Loucy (cell line): ENCODE measurements around the gene HIGD1A.

Experiments used
- H2AFZ ChIP-seq: fragments of 200-600 bp; sonication (generic); 2 replicates; pipeline ENCODE4 v1.6.0; 2016; ENCODE audit warnings: antibody characterized with exemption, mild to moderate bottlenecking, low read length, moderate library complexity
- H3F3A ChIP-seq: fragments of 200-600 bp; 2 replicates; pipeline ENCODE4 v1.6.0; 2016; ENCODE audit warnings: antibody characterized with exemption, low read depth, mild to moderate bottlenecking
- H3K27me3 ChIP-seq: fragments of 200-600 bp; sonication (generic); 2 replicates; pipeline ENCODE4 v1.6.1; 2014; ENCODE audit warnings: low read length, mild to moderate bottlenecking; ENCODE audit not compliant: insufficient read depth, poor library complexity, severe bottlenecking
- H3K36me3 ChIP-seq: fragments of 200-600 bp; sonication (generic); 2 replicates; pipeline ENCODE4 v1.6.1; 2016; ENCODE audit warnings: low read length; ENCODE audit not compliant: insufficient read depth
- H3K4me1 ChIP-seq: fragments of 200-600 bp; sonication (generic); 2 replicates; pipeline ENCODE4 v1.5.1; 2014; ENCODE audit warnings: low read length, mild to moderate bottlenecking; ENCODE audit not compliant: insufficient read depth, poor library complexity, severe bottlenecking
- H3K4me2 ChIP-seq: fragments of 200-600 bp; sonication (generic); 2 replicates; pipeline ENCODE4 v1.6.0; 2014; ENCODE audit warnings: antibody characterized with exemption, low read length, low read depth, mild to moderate bottlenecking; ENCODE audit not compliant: poor library complexity, severe bottlenecking
- H3K4me3 ChIP-seq: fragments of 200-600 bp; sonication (generic); 2 replicates; pipeline ENCODE4 v1.5.1; 2014; ENCODE audit warnings: low read length, mild to moderate bottlenecking, mixed read lengths; ENCODE audit not compliant: poor library complexity, severe bottlenecking
- H3K79me2 ChIP-seq: fragments of 200-600 bp; sonication (generic); 2 replicates; pipeline ENCODE4 v1.6.1; 2014; ENCODE audit warnings: low read length; ENCODE audit not compliant: insufficient read depth
- H3K9ac ChIP-seq: fragments of 200-600 bp; sonication (generic); 2 replicates; pipeline ENCODE4 v1.6.0; 2014; ENCODE audit warnings: mild to moderate bottlenecking, low read depth, low read length, moderate library complexity; ENCODE audit not compliant: poor library complexity, severe bottlenecking
- H3K9me2 ChIP-seq: fragments of 200-600 bp; sonication (generic); replicated peaks from 2 replicates; pipeline ENCODE4 v1.6.1; 2016; ENCODE audit warnings: low read depth, low read length, mixed read lengths
- H3K9me3 ChIP-seq: fragments of 200-600 bp; sonication (generic); 2 replicates; pipeline ENCODE4 v1.6.1; 2014; ENCODE audit warnings: mild to moderate bottlenecking, antibody characterized with exemption, low read length, low read depth; ENCODE audit not compliant: insufficient read depth
- H4K20me1 ChIP-seq: fragments of 200-600 bp; sonication (generic); 2 replicates; pipeline ENCODE4 v1.6.0; 2014; ENCODE audit warnings: antibody characterized with exemption, low read length, mild to moderate bottlenecking; ENCODE audit not compliant: insufficient read depth, poor library complexity, severe bottlenecking
- EZH2phosphoT487 ChIP-seq: fragments of 200-600 bp; IDR thresholded peaks from 2 replicates; pipeline ENCODE4 v1.6.1; 2018; ENCODE audit warnings: antibody characterized with exemption, mild to moderate bottlenecking, moderate library complexity, borderline replicate concordance
- TF ChIP-seq, protein P1 (sequence below): fragments of 200-600 bp; sonication (generic); conservative IDR thresholded peaks from 2 replicates; pipeline ENCODE4 v1.5.1; 2014; ENCODE audit warnings: mild to moderate bottlenecking, antibody characterized with exemption, low read length

The HIGD1A gene

DNA sequence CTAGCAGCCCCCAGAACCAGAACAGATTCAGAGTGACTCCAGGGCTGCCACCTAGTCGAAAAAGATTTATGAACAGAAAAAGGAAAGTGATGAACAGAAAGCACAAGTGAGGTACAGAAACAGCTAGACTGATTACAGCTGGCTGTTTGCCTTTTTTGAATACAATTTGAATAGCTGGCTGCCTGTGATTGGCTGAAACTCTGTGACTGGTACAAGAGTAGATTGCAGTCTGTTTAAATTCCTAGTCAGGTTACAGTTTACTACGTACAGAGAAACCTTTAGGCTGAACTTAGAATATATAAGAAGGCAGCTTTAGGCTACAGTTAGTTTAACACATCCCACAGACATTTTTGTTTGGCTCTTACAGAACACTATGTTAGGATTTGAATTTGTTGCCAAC, 41.3 kb downstream of the HIGD1A start:
- Histone ChIP-seq H3K9ac (no peak overlapping the region), H3K4me1 (no peaks in the 10 kb centered on the region), H3K9me2 (no peaks in the 10 kb centered on the region), H2AFZ (no peak overlapping the region), H3K4me2 (no peak overlapping the region), H3K79me2 (no peaks in the 10 kb centered on the region), H4K20me1 (no peaks in the 10 kb centered on the region), H3F3A (no peaks in the 10 kb centered on the region; the same call in 1 of the 2 replicates), H3K27me3 (no peaks in the 10 kb centered on the region), H3K36me3 (no peaks in the 10 kb centered on the region), H3K9me3 (no peaks in the 10 kb centered on the region), H3K4me3 (no peak overlapping the region)
- no peak for TF ChIP-seq EZH2phosphoT487
- TF ChIP-seq, protein P1, sequence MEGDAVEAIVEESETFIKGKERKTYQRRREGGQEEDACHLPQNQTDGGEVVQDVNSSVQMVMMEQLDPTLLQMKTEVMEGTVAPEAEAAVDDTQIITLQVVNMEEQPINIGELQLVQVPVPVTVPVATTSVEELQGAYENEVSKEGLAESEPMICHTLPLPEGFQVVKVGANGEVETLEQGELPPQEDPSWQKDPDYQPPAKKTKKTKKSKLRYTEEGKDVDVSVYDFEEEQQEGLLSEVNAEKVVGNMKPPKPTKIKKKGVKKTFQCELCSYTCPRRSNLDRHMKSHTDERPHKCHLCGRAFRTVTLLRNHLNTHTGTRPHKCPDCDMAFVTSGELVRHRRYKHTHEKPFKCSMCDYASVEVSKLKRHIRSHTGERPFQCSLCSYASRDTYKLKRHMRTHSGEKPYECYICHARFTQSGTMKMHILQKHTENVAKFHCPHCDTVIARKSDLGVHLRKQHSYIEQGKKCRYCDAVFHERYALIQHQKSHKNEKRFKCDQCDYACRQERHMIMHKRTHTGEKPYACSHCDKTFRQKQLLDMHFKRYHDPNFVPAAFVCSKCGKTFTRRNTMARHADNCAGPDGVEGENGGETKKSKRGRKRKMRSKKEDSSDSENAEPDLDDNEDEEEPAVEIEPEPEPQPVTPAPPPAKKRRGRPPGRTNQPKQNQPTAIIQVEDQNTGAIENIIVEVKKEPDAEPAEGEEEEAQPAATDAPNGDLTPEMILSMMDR = no peak

DNA sequence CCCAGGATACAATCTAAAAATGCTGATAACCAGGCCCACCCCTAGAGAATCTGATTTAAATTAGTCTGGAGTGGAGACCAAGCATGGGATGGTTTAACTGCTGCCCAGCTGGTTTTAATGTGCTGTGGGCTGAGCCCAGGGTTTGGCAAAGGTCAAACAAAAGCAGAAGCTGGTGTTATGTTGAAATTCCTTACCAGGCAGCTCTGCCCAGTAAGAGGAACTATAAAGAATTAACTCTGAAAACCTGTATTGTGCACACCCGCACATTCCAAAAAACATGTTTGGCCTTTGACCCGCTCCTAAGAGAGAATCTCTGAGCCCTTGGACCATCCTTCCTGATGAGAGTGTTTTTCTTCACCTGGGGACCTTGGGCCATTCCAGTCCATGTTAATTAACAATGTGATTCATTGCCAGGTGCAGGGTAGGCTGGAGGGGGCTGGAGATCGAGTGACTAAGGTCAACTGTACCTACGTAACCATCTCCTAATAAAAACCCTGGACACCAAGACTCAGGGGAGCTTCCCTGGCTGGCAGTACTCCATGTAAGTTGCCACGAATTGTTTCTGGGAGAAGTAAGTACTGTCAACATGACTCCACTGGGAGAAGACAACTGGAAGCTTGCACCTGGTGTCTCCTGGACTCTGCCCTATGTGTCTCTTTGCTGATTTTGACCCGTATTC, 42.1 kb downstream of the HIGD1A start:
- Histone ChIP-seq H3K4me2 (no peak overlapping the region), H3K9me2 (no peaks in the 10 kb centered on the region), H3K4me3 (no peak overlapping the region), H3F3A (no peaks in the 10 kb centered on the region; the same call in 1 of the 2 replicates), H3K27me3 (no peaks in the 10 kb centered on the region), H3K9ac (no peak overlapping the region), H3K79me2 (no peaks in the 10 kb centered on the region), H3K36me3 (no peaks in the 10 kb centered on the region), H3K4me1 (no peaks in the 10 kb centered on the region), H2AFZ (no peak overlapping the region), H4K20me1 (no peaks in the 10 kb centered on the region), H3K9me3 (no peaks in the 10 kb centered on the region)
- no peak for TF ChIP-seq EZH2phosphoT487
- TF ChIP-seq, protein P1 = no peak

DNA sequence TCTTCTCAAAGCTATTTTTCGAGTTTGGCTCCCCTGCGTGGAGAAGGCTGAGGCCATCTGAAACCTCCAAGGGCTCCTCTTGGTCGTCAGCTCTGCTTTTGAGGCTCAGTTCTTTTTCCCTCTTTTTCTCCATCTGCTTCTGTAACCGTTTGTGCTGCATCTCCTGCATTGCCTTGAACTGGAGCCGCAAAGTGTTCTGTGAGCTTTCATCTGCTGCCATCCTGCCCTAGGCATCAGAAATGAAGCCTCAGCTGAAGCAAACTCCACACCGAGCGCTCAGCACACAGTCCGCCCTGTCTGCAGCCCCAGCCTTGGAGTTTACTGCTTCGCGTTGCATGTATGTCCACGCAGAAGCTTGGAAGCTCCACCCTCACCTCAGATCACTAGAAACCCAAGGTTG, 46.2 kb downstream of the HIGD1A start:
- Histone ChIP-seq H4K20me1 (no peaks in the 10 kb centered on the region), H3K36me3 (no peaks in the 10 kb centered on the region), H3K9me3 (no peaks in the 10 kb centered on the region), H3K4me2 (no peak overlapping the region), H3K4me1 (no peaks in the 10 kb centered on the region), H3K9me2 (no peaks in the 10 kb centered on the region), H3K4me3 (no peak overlapping the region), H2AFZ (no peak overlapping the region), H3F3A (no peaks in the 10 kb centered on the region; the same call in 1 of the 2 replicates), H3K9ac (no peak overlapping the region), H3K79me2 (no peaks in the 10 kb centered on the region), H3K27me3 (no peaks in the 10 kb centered on the region)
- TF ChIP-seq EZH2phosphoT487 = no peak
- TF ChIP-seq, protein P1 = no peak
